ENCODE measurements around the gene OSGIN1.
A peak's percentile ranks its signal among the peaks of the same experiment; 100 is the strongest.
"Not testable (repeated sequence)": the region's sequence is repeated elsewhere in the genome, so short reads cannot be mapped to it uniquely, and the experiment has no call there.

The OSGIN1 gene

DNA sequence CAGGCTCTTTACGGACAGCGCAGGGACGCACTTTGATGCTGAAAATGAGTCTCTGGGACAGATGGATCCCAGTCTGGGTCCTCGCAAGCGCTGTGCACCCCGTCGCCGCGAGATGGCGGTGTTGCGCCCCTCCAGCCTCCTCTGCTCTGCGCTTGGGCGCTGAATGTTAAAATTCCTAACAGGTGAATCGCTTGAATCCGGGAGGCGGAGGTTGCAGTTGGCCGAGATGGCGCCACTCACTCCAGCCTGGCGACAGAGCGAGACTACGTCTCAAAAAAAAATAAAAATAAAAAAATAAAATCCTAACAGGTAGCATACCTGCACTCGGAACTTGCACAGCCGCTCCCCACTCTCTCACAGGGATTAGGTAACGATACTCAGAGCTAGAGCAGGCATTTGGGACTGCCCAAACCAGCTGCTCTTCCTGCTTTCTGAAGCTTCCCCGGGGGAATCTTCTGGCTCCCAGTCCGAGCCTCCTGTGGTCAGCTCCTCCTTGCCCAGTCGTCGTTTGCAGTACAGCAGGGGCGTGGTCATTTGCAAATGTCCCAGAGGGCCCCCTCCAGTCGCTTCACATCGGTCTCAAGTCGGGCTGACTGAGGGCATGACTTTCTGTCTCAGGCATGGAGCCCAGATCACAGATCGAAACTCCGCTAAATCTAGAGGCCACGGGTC lies 26.2 kb upstream of the OSGIN1 start:
- DNase-seq, result peak; percentile 63

DNA sequence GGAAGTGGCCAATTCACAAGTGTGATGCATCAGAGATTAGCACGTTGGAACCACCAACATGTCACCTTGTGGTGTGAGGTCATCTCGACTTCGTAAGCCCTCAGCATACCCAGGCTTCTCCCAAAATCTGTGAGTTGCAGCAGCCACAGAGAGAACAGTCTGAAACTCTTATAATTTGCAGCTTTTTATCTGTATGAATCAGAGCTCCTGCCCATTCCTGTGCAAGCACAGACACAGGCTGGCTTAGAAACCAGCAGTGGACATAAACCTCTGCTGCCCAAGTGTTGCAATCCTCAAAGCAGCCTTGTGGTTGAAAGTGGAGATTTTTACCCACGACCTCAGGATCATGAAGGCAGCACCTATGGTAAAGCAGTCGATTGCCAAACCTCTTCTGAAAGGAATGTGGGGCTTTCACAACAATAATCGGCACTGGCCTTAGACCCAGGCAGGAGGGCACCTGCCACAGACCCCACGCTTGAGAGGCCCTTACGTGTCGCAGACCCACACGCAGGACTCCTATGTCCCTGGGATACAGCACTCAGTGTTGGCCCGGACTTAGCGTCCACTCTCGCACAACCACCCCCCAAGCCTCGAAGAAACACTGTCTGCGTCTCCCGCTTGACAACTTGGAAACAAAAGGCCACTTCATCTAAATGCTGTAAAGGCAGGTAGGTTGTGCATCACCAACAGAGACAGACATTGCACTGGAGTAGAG lies 24.5 kb upstream of the OSGIN1 start:
- DNase-seq, result no peak

DNA sequence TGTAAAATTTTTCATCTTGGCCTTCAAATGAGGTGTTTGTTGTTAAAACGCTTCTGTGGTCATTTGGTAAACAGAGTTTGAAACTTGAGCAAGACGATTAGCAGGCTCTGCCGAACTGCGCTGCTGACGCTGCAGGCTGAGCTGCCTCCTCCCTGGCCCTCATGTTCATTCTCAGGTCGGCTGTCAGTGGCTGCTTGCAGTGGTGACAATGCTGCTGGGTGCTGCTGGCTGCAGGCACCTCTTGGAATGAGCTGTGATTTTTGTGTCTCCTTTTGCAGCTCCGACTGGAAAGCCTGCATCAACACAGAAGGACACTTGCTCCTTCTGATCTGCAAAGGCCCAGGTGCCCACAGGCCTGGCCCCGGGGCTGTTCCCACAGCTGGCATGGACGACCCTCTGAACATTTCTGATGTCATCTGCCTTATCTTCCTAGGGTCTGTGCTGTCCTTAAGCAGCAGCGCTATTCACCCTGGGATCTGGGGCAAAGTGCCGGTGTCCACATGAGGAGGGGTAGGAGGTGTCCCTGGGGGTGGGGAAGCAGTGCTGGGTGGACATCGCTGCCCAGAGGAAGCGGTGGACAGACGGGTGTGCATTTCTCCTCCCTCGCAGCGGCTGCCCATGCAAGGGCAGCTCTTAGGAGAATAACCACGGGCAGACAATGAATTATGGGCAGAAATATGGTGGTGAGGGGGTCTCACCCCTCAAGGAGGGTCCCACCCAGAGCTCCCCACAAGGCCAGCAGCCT lies 23.1 kb upstream of the OSGIN1 start:
- no peak for DNase-seq

DNA sequence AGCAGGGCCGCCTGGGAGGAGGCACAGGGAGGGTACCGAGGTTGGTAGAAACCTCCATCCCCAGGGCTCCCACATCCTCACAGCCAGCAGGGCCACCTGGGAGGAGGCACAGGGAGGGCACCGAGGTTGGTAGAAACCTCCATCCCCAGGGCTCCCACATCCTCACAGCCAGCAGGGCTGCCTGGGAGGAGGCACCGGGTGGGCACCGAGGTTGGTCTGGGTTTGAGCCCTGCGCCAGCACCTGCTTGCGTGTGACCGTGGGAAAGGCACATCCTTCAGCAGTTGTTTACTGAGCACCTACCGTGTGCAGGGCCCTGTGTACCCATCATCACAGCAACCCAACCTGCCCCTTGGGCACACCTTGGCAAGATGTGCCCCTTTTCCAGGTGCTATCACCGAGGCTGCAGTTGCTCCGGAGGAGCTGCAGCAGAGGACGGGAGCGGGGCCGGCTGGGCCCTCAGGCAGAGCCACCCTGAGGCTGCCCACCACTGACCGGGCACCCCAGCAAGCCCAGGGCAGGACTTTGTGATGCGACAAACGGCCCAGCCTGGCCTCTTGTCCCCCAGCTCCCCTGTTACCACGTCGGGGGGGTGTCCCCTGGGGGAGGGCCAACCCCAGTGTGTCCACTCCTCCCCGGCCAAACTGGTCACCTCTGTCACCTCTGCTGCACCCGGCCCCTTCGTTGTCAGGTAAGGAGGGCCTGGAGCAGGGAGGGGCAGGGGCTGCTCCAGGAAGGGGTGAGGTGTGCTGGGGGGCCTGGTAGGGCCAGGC lies 22.1 kb upstream of the OSGIN1 start:
- no peak for DNase-seq

DNA sequence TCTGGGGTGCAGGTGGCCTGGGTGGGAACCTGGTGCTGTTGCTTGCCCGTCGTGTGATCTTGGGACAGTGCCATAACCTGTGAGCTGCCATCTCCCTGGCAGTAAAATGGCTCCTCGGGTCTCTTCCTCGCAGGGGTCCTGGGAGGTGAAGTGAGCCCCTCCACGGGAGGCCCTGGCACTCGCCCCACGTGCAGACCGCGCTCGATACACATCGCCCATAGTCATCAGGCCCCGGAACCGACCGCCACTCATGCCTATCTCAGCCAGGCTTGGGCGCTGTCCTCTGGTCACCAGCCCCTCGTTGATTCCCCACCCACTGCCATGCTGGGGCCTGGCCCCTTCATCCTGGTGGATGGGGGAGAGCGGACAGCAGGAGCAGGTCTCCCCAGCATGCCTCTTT lies 21.5 kb upstream of the OSGIN1 start:
- no peak for DNase-seq

DNA sequence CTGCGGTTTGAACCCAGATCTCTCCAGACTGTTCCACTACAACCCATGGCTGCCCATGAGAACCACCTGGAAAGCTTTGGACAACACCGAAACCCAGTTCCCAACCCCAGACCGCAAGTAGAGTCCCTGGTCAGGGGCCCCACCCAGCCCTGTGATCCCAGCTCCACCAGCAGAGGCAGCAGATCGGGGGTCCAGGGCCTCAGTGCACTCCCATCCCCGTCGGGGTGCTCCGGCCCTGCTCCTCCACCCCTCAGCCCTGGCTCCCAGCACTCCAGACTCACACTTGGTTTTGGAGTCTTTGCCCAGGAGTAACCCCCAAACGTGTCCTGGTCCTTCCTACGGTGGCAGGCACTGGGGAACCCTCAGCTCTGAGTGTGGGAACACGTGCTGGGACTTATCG lies 20.7 kb upstream of the OSGIN1 start:
- no peak for DNase-seq

DNA sequence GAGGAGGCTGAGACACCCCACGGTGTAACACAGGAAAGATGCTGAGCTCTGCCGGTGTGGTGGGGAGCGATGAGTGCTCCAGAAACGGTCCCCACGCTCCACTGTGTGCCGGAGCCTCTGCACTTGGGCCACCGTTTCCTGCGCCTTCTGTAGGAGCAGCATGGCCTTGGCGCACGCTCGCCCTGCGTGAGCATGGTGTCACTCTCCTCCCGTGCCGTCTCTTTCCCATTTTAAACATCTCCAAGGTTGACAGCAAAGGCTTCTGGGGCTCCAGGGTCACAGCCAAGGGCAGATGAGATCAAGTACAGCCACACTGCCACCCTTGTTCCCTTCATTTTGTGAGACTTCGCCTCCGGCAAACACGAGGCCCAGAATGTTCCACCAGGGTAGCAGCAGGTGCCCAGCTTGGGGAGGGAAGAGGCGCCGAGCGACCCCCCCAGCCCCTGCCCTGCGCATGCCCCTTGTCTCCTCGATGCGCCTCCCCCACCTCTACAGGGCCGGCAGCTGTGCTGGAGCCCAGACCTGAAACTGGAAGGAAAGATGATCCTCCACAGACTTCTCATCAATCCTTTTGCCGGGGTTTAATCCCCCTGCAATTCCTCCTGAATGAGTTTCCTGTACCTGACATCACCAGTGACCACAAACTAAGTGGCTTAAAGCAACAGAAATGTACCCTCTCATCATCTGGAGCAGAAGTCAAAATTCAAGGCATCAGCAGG lies 19.9 kb upstream of the OSGIN1 start:
- no peak for DNase-seq

DNA sequence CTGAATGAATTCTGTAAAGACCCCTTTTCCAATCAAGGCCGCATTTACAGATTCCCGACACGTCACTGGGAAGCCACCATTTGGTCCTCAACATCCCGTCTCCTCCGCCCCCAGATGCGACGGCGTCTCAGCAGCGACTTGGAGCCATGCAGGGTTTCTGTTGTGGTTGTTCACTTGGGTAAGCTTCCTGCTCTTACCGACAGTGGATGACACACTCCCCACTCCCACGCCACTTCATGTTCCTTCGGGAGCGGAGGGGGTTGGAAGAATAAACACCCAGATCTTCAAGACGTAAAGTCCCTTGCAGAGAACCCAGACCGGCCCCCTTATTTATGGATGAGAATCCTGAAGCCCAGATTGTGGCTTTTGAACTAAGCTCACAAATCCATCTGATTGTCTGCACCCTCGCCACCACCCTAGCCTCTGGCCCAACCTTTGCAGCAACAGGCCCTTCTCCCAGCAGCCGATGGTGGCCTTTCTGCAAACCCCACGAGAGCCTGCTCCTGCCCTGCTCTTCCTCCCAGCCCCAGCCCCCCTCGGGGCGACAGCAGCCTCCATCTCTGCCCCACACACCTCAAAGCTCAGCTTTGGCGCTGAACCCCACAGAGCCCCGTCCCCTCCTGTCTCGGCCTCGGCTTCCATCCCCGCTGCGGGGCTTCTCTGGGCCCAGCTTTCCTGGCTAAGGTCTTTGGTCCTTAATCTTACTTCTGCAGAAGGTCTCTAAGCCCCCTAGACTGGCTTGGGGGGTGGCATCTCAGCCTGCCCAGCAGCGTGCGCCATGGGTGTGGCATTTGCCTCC lies 19.0 kb upstream of the OSGIN1 start:
- no peak for DNase-seq

DNA sequence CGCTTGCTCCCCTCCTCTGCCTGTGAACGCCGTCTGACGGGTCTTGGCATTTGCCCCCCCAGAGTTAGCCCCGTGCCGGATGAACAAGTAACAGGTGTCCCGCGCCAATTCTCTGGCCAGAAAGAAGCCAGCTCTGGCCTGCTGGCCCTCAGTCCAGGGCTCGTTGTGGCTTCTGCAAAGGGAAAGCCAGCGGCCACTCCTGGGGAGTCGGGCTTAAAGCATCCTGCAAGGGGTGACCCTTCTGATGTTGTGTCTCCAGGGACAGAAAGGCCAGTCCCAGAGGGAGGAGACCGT lies 18.4 kb upstream of the OSGIN1 start:
- no peak for DNase-seq

DNA sequence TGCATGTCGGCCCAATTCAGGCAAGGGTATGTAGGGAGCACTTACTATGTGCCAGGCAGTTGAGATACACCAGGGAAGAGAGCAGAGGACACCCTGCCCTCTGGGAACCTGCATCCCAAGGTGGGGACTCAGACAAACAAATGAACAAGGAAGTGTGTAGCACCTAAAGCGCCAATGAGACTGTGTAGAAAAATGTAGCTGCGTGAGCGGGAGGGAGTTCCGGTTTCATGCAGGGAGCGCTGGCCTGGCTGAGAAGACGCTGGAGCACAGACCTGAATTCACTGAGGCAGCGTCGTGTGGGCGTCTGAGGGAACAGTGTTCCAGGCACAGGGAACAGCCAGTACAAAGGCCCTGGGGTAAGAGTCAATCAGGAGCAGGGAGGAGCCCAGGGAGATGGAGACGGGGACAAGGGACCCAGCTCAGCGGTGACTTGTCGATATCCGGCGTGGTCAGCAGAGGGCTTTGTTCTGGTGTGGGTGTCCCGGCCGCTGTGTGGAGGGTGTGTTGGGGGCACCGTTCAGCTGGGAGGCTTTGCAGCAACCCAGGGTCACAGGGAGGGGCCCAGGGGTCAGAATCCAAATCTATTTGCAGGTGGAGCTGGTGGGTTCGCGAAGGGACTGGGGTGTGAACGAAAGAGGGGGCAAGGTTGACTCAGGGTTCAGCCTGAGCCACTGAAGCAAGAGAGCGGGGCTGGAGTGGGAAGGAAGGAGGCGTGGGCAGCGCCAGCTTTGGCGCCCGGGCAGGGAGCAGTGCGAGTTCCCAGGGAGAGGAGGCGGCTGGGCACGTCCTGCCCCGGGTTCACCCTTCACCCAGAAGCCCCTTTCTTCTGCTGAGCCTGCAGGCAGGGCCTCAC lies 17.8 kb upstream of the OSGIN1 start:
- DNase-seq, result no peak

DNA sequence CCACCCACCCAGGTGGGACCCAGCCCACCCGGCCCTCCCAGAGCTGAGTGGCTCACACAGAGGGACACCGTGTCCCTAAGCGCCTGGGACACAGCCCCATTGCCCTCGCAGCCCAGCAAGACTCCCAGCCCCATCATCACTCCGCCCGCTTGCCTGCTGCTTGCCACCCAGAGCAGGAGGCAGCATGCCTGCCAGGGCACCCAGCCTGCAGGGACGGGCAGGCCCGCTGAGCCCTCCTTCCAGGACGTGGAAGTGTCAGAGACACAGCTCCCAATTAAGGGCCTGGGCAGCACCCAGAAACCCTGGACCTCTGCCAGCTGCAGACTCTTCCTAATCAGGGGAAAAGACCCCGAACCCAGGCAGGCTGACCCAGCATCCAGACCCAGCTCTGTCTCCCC lies 17.2 kb upstream of the OSGIN1 start:
- DNase-seq, result no peak

DNA sequence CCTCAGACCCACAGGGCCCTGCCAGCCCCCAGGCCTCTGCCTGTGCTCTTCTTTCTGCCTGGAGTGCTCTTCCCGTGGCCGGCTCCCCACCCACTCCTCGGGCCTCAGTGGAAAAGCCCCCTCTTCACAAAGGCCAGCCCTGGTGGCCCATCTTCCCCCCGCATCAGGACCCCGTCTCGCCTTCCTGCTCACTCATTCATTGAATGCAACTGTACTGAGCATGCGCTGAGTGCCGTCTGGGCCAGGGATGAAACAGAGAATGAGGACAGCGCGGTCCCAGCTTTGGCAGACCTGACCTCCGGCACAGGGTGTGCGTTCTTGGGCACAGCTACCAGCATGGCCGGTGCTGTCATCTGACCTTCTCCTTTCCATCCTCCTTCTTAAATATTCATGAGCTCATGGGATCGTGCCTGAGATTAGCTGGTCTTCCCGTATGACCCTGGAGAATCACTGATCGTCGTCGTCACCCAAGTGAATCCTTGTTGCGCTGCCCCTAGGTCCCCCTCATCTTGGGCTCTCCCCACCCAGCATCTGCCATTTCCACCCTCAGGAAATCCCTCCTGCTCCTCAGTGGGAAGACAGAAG lies 16.4 kb upstream of the OSGIN1 start:
- no peak for DNase-seq

DNA sequence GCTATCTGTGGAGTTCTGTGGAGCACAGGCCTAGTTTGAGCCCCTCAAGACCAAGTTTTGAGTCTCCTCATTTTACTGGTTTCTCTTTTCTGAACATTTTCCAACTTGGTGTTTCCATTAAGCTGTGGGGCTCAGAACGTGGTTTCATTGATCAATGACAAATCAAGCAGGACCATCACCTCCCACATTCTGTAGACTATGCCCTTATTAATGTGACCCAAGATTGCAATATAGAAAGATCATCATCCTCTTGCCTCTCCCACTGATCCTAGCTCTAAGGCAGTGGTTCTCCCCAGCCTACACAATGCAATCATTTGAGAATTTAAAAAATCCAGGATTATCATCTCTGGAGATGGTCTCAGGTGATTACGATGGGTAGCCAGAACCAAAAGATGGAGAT lies 15.8 kb upstream of the OSGIN1 start:
- DNase-seq, result no peak

DNA sequence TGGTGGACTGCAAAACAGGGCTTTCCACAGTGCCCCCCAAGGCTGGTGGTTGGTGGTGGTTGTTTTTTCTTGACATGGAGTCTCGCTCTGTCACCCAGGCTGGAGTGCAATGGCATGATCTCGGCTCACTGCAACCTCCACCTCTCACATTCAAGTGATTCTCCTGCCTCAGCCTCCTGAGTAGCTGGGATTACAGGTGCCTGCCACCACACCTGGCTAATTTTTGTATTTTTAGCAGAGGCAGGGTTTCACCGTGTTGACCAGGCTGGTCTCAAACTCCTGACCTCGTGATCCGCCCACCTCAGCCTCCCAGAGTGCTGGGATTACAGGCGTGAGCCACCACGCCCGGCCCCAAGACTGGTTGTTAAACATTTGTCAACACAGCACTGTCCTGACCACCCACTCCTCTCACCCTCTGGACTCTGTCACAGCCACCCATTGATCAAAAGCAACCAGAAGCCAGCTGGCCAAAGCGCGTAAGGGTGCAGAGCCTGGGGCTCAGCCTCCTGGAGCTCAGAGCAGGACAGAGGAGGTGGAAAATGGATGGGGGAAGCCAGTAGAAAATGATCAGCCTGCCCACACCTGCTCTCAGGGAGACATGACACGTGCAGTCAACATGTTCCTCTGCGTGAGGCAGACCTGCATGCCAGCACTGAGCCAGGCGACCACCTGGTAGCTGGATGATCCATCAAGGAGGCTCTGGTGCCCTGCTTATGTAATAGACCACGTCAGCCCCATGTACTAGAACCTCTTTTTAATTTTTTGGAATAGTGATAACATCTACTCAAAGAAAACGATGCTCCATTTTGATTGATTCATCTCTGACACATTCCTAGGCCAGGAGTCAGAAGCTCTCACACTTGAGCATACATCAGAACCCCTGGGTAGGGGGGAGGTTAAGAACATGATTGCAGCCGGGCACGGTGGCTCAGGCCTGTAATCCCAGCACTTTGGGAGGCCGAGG lies 14.8 kb upstream of the OSGIN1 start:
- DNase-seq, result no peak

DNA sequence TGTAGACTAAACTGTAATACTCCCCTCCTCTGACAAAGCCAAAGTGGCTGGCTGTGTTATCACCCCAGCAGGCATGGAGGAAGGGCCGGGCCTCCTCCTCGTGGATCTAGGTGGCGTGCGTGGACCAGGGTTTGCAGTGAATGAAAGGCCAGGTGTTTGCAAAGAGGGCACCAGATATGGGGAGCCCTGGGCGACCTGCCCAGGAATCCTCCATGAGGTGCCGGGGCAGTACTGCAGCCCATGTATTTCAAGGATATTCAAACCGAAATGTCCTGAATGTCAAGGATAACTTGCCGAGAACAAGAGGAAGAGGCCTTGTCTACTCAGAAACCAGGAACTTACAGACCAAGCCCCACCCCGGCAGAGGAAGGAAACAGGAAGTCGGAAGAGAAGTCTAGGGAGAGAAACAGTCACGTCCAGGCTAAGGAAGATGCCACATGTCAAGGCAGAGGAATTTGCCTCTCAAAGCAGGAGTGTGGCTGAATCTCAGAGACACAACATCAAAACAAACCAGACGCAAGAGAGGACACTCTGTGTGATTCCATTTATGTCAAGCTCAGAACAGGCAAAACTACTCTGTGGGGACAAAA lies 13.7 kb upstream of the OSGIN1 start:
- no peak for DNase-seq

DNA sequence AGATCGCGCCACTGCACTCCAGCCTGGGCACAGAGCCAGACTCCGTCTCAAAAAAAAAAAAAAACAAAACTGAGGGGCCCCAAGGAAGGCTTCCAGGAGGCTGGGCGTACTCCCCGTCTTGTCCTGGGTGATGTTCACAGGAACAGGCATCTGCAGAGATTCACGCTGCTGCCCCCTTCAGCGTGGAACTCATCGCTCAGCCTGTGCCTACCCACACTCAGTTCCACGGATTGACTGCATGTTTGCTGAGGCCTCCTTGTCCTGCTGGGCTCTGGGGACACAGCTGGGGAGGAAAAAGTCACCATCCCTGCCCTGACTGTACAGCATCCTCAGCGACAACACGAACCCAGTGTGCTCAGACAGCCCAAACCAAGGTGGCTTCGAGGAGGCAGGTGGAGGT lies 12.9 kb upstream of the OSGIN1 start:
- no peak for DNase-seq

DNA sequence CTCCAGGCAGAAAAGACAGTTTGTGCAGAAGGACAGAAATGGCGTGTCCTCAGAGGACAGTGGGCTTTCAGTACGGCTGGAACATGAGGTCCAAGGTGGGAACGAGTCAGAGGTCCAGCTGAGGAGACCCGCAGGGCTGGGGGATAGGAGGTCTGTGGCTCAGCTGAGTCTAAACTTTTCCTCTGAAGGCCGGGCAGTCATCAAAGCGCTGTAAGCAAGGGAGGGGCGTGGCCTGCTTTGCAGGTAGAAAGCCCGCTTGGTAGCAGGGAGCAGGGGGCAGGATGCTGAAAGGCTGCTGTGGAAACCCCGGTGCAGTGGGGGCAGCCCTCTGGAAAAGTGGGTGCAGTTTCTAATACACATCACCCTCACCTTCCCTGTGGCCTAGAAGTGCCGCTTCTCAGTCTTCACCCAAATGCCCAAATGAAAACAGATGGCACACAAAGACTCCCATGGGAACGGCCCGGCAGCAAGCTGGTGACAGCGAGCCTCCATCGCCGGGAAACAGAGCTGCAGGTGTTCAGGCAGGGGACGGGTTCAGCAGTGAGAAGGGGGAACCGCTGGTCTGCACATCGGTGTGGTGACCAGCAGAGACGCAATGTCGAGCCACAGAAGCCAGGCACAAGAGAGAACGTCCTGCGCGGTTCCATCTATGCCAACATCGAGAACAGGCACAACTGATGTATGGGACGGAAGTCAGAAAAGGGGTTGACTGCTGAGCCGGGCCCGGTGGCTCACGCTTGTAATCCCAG lies 12.2 kb upstream of the OSGIN1 start:
- peak; percentile 45 for DNase-seq

DNA sequence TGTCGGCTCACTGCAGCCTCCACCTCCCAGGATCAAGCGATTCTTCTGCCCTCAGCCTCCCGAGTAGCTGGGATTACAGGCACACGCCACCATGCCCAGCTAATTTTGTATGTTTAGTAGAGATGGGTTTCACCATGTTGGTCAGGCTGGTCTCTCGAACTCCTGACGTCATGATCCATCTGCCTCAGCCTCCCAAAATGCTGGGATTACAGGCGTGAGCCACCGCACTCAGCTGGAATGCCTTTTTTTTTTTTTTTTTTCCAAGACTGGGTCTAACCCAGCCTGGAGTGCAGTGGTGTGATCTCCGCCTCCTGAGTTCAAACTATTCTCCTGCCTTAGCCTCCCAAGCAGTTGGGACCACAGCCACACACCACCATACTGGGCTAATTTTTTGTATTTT lies 11.5 kb upstream of the OSGIN1 start:
- DNase-seq, result not testable (repeated sequence)

Data from NCI-H146 (cell line).